ENCODE results near the gene CCDC8. TPM values are rescaled to one million over a fixed set of nuclear protein-coding genes. Genes with fewer than 3 reads are reported as not detected.
A peak's percentile ranks its signal among the peaks of the same experiment; 100 is the strongest.

Gene CCDC8
- total RNA-seq, 2 experiments from 2014 or later, result not detected

GRCh38 chr19:46374536-46375475, 38.6 kb downstream of the CCDC8 start:
- intact Hi-C loops (cut with DNase I, micrococcal nuclease), result no loop called here
- no peak overlapping the region for H3K4me3 Mint-ChIP-seq
- Histone ChIP-seq H3K9me3 (ENCODE audit: control insufficient read depth in 1 of 2, insufficient read depth in 1 of 2, low read length in 2 of 2) (no peaks in the 10 kb centered on the region), H3K36me3 (ENCODE audit: insufficient read depth, low read length) (peaks cover 54% of the 10 kb centered on the region), H3K27ac (ENCODE audit: low read depth in 1 of 2, low read length in 2 of 2) (no peak overlapping the region), H3K4me3 (ENCODE audit: low read length) (no peak overlapping the region), H3K27me3 (ENCODE audit: control insufficient read depth in 1 of 2, insufficient read depth in 2 of 2, low read length in 2 of 2) (no peaks in the 10 kb centered on the region), H3K4me1 (ENCODE audit: insufficient read depth, low read length) (peaks cover 26% of the 10 kb centered on the region)
- DNase-seq, result peak in 1 of 14 experiments; percentile 17
- ATAC-seq (ENCODE audit: poor library complexity), result no peak
- H3K9me3 Mint-ChIP-seq, result no peaks in the 10 kb centered on the region
- CTCF ChIA-PET, result no interaction called here
- peaks cover 27% of the 10 kb centered on the region for H3K4me1 Mint-ChIP-seq (ENCODE audit: low read depth)
- no peaks in the 10 kb centered on the region for H3K27me3 Mint-ChIP-seq
- no peak overlapping the region for H3K27ac Mint-ChIP-seq
- TF ChIP-seq, protein P1, sequence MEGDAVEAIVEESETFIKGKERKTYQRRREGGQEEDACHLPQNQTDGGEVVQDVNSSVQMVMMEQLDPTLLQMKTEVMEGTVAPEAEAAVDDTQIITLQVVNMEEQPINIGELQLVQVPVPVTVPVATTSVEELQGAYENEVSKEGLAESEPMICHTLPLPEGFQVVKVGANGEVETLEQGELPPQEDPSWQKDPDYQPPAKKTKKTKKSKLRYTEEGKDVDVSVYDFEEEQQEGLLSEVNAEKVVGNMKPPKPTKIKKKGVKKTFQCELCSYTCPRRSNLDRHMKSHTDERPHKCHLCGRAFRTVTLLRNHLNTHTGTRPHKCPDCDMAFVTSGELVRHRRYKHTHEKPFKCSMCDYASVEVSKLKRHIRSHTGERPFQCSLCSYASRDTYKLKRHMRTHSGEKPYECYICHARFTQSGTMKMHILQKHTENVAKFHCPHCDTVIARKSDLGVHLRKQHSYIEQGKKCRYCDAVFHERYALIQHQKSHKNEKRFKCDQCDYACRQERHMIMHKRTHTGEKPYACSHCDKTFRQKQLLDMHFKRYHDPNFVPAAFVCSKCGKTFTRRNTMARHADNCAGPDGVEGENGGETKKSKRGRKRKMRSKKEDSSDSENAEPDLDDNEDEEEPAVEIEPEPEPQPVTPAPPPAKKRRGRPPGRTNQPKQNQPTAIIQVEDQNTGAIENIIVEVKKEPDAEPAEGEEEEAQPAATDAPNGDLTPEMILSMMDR (IDR thresholded peaks at IDR 0.05), result no peak
- peaks cover 49% of the 10 kb centered on the region for H3K36me3 Mint-ChIP-seq (ENCODE audit: low read depth)
- POLR2A ChIA-PET, result no interaction called here

DNA sequence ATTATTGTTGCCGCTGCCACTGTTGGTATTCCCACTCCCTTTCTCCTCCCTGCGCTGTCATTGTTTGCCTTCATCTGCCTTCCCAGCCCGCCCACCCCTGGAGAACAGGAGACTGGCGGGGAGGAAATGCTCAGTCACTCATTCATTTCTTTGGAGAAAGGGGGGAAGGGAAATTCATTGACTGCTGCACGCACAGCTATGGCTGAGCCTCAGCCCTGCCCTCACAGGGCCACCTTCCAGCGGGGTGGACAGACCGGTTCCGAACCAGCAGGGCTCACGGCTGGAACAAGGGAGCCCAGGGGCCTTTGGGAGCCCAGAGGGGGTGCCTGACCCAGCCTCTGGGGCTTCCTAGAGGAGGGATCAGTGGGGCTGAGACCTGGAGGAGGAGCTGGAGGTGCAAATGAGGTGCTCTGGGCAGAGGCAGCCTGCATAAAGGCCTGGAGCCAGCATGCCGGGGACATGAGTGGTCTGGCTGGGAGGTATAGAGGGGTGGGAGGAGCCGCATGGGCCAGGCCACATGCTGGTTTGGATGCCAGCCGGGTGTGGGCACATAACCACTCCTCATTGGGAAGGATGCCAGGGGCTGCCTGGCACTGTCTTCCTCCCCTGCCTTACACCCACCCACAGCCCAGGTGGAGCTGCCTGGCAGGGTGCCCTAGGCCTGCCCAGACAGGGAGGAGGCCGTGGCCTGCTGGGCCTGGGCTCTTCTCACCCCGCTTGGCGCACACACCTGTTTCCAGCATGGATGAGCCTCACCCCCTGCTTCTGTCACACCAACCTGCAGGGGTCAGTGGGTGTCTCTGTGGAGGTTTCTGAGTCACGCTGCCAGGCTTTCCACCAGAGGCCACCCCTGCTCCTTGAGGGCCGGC, 39.6 kb downstream of the CCDC8 start:
- POLR2A ChIA-PET, result no interaction called here
- intact Hi-C loops (cut with DNase I, micrococcal nuclease), result no loop called here
- DNase-seq (peak in 1 of 14 experiments; percentile 25), ATAC-seq (ENCODE audit: poor library complexity) (no peak)
- TF ChIP-seq, protein P1 (IDR thresholded peaks at IDR 0.05), result no peak
- H3K27ac ChIP-seq (ENCODE audit: low read depth in 1 of 2, low read length in 2 of 2), result no peak overlapping the region
- no peak overlapping the region for H3K4me3 Mint-ChIP-seq
- H3K27ac Mint-ChIP-seq, result no peak overlapping the region
- H3K27me3 Mint-ChIP-seq, result no peaks in the 10 kb centered on the region
- H3K27me3 ChIP-seq (ENCODE audit: control insufficient read depth in 1 of 2, insufficient read depth in 2 of 2, low read length in 2 of 2), result no peaks in the 10 kb centered on the region
- H3K4me1 ChIP-seq (ENCODE audit: insufficient read depth, low read length), result peaks cover 26% of the 10 kb centered on the region
- peaks cover 43% of the 10 kb centered on the region for H3K36me3 ChIP-seq (ENCODE audit: insufficient read depth, low read length)
- peaks cover 32% of the 10 kb centered on the region for H3K4me1 Mint-ChIP-seq (ENCODE audit: low read depth)
- H3K4me3 ChIP-seq (ENCODE audit: low read length), result no peak overlapping the region
- CTCF ChIA-PET, result no interaction called here
- H3K9me3 Mint-ChIP-seq, result no peaks in the 10 kb centered on the region
- no peaks in the 10 kb centered on the region for H3K9me3 ChIP-seq (ENCODE audit: control insufficient read depth in 1 of 2, insufficient read depth in 1 of 2, low read length in 2 of 2)
- peaks cover 45% of the 10 kb centered on the region for H3K36me3 Mint-ChIP-seq (ENCODE audit: low read depth)

GRCh38 chr19:46372901-46373490, 40.4 kb downstream of the CCDC8 start:
- H3K36me3 ChIP-seq (ENCODE audit: insufficient read depth, low read length), result peaks cover 40% of the 10 kb centered on the region
- Mint-ChIP-seq H3K27me3 (no peaks in the 10 kb centered on the region), H3K4me3 (no peak overlapping the region), H3K36me3 (ENCODE audit: low read depth) (peaks cover 40% of the 10 kb centered on the region), H3K4me1 (ENCODE audit: low read depth) (peaks cover 34% of the 10 kb centered on the region), H3K9me3 (no peaks in the 10 kb centered on the region), H3K27ac (no peak overlapping the region)
- POLR2A ChIA-PET, result no interaction called here
- ATAC-seq (ENCODE audit: poor library complexity) (no peak), DNase-seq (peak in 1 of 14 experiments; percentile 26)
- no peak overlapping the region for H3K4me3 ChIP-seq (ENCODE audit: low read length)
- TF ChIP-seq, protein P1 (IDR thresholded peaks at IDR 0.05), result no peak
- peaks cover 26% of the 10 kb centered on the region for H3K4me1 ChIP-seq (ENCODE audit: insufficient read depth, low read length)
- intact Hi-C loops (cut with DNase I, micrococcal nuclease), result no loop called here
- H3K27ac ChIP-seq (ENCODE audit: low read depth in 1 of 2, low read length in 2 of 2), result no peak overlapping the region
- no peaks in the 10 kb centered on the region for H3K27me3 ChIP-seq (ENCODE audit: control insufficient read depth in 1 of 2, insufficient read depth in 2 of 2, low read length in 2 of 2)
- CTCF ChIA-PET, result no interaction called here
- H3K9me3 ChIP-seq (ENCODE audit: control insufficient read depth in 1 of 2, insufficient read depth in 1 of 2, low read length in 2 of 2), result no peaks in the 10 kb centered on the region
